NCI-H82 treated with DMSO at 0.1 percent for 48 hours (cell line): ENCODE data around the gene GPR150.
"Not testable (repeated sequence)": the region's sequence is repeated elsewhere in the genome, so short reads cannot be mapped to it uniquely, and the experiment has no call there.

Source experiments
- DNase-seq: peaks from one replicate; lab custom pipeline; 2025; ENCODE audit not compliant: unreplicated experiment; lab: John Stamatoyannopoulos, UW

Gene GPR150

GRCh38 chr5:95623706-95624105 is 3.8 kb downstream of the GPR150 start:
- DNase-seq, result no peak

DNA sequence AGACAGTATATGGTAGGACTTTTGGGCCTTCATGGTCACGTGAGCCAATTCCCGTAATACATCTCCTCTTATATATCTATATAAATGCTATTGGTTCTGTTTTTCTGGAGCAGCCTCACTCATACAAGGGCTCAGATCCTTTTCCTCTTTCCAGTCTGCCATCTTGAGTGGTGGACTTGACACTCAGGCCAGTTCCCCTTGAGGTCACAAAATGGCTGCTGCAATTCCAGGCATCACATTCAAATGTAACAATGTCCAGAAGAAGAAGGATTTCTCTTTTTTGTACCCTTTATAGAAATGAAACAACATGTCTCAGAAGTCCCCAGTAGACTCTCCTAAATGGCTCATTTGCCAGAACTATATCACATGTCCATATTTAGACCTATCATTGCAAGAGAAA is 4.5 kb downstream of the GPR150 start:
- DNase-seq, result no peak

DNA sequence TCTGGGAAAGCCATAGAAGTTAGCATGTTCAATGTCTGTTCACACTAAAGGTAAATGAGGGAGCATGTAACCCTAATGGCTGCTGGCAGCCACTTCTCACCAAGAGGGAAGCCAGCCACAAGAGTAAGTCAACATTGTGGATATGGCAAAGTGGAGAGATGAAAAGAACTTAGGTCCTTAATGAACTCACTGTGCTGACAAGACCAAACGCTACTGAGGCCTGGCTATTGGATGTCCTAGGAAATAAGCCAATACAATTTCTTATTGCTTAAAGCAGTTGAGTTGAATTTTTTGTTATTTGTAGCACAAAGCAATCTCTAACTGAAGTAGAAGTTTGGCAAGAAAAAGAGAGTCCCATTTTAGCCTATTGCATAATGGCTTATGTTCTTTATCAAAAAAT is 6.8 kb downstream of the GPR150 start:
- DNase-seq, result no peak

DNA sequence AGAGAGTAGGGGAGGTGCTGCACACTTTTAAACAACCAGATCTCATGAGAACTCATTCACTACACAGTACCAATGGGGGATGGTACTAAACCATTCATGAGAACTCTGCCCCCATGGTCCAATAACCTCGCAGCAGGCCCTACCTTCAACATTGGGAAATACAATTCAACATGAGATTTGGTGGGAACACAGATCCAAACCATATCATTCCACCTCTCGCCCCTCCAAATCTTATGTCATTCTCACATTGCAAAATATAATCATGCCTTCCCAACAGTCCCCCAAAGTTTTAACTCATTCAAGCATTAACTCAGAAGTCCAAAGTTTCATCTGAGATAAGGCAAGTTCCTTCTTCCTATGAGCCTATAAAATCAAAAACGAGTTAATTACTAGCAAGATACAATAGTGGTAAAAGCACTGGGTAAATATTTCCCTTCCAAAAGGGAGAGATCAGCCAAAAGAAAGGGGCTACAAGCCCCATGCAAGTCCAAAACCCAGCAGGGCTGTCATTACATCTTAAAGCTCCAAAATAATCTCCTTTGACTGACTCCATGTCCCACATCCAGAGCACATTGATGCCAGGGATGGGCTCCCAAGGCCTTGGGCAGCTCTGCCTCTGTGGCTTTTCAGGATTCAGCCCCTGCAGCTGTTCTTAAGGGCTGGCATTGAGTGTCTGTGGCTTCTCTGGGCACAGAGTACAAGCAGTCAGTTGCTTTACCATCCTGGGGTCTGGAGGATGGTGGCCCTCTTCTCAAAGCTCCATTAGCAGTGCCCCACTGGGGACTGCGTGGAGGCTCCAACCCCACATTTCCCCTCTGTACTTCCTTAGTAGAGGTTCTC is 8.3 kb downstream of the GPR150 start:
- no peak for DNase-seq

DNA sequence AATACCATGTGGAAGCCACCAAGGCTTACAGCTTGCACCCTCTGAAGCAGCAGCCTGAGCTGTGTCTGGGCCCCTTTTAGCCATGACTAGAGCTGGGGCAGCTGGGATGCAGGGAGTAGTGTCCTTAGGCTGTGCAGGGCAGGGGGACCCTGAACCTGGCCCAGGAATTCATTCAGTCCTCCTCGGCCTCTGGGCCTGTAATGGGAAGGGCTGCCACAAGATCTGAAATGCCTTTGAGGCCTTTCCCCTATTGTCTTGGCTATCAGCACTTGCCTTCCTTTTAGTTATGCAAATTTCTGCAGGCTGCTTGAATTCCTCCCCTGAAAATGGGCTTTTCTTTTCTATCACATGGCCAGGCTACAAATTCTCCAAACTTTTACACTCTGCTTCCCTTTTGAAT is 9.0 kb downstream of the GPR150 start:
- no peak for DNase-seq

GRCh38 chr5:95630394-95630917 is 10.6 kb downstream of the GPR150 start:
- DNase-seq, result no peak

DNA sequence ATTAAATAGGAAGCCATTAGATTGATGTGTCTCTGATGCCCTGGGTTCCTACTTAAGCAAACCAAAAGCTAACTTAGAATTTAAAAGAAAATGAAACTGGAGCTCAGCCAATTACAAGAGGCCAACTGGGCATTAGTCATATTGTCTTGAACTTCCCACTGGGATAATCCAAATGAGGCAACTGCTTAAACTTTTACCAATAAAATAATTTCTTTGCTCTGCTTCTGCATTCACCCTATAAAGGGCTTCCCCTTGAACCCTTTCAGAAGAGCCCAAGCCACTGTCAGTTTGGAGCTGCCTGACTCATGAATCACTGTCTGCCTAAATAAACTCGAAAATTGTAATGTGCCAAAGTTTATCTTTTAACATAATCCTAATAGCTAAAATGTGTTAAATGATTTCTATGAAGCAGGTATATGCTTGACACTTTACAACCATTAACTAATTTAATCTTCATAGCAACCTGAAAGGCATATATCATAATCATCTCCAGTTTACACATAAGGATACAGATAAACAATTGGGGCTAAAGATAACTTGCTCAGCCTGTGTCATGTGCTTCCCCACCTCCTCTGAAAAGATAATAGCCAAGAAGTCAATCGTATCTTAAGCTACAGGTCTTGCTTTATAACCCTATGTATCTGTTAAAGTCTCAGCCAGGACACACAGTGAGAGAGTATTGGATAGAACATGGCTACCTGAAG is 11.5 kb downstream of the GPR150 start:
- no peak for DNase-seq

- DNase-seq, result no peak
Observed at GRCh38 chr5:95631991-95632675, 12.2 kb downstream of the GPR150 start.

- not testable (repeated sequence) for DNase-seq
Observed at GRCh38 chr5:95632942-95633341, 13.1 kb downstream of the GPR150 start.

- DNase-seq, result no peak
Observed at GRCh38 chr5:95633671-95634070, 13.8 kb downstream of the GPR150 start.

DNA sequence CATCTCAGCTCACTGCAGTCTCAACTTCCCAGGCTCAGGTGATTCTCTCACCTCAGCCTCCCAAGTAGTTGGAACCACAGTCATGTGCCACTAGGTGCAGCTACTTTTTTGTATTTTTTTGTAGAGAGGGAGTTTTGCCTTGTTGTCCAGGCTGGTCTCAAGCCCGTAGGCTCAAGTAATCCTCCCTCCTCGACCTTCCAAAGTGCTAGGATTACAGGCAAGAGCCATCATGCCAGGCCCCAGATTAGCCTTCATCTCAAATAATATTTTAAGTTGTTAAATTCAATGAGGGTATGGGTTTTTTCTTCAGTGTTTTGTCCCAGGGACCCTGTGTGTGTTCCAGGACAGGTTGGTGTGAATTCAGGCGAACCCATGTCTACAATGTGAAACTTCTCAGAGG is 14.2 kb downstream of the GPR150 start:
- no peak for DNase-seq

- DNase-seq, result no peak
Observed at GRCh38 chr5:95638632-95639031, 18.7 kb downstream of the GPR150 start.

DNA sequence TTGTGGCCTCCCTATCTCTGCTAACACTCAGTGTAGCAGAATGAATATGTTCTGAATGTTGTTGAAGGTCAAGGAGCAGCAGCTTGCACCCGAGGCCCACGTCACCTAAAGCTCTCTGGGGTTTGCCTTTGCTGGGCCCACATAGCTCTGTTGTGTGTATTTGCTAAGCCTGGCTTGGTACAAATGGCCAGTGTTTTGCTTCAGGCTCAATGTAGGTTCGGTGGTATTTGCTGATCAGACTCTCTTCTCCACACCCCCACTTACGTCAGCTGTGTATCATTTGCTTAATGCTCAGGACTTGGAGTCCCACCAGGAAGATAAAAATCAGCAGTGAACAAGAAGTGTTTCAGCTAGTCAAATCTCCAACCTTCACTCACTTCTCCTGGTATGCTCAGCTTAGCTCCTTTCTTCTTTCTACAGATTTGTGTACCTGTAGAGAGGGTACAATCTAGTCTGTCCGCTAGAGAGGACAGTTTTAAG is 21.9 kb downstream of the GPR150 start:
- DNase-seq, result no peak

DNA sequence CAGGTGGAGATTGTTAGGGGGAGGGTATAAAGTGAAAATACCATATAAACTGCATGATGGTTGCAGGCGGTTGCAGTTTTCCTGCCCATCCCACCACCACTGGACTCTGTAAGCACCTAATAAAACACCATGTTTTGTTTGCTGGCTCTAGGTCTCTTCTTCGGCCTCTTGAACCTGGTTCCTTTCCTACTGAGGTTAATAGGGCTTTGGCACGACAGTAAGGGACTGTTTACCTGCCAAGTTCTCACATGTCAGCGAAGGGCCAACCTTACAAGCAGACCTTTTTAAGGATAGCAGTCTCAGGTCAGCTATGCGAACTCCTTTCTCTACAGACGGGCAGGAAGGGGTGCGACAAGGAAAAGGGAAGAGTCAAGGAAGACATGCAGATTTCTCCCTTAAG is 23.3 kb downstream of the GPR150 start:
- no peak for DNase-seq

- no peak for DNase-seq
Observed at GRCh38 chr5:95644351-95645042, 24.6 kb downstream of the GPR150 start.

- DNase-seq, result not testable (repeated sequence)
Observed at GRCh38 chr5:95646226-95646568, 26.3 kb downstream of the GPR150 start.

- DNase-seq, result no peak
Observed at GRCh38 chr5:95646569-95647431, 26.9 kb downstream of the GPR150 start, which contains the start of gene RFESD. RFESD (plus strand) TSS chr5:95646777; CDS start chr5:95652272, 5,495 bp downstream.

DNA sequence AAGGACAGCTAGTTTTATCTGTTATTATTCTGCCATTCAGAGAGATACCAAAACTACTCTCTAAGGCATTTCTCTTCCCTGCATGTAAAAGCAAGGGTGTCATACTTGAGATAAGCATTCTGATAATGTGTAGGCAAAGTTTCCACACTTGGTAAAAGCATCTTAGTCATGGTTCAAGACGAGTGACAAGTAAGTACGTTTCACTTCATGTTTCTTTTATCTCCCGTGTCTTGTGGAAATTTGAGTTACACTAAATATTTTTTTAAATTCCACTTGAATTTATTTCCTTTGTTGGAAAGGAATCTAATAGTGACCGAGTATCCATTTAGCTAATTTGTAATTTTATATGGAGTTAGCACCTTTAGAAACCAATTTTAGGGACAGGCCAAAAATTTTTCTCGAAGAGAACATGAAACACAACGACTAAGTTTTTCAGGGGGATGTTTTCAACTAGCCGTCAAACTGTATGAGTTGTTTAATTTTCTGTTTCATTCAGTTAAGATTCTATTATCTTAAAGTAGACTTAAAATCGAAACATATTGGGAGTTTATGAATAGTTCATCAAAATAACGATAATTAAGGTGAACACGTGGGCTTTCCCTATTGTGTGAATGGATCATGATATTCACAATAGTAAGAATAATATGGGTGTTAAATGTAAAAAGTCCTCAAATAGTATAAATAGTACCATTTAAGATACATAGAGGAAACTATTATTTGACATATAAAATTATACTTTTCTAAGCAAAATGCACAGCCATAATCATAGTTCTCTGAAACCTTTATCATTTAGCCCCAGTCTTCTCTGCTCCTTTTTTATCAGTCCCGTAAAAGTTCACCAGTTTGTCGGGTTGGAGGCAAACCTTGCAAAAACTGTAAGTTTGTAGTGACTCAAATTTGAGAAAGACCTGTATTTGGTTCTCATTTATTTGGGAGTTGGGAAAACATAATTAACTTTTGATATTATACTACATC is 28.3 kb downstream of the GPR150 start:
- DNase-seq, result no peak

- DNase-seq, result no peak
Observed at GRCh38 chr5:95649274-95649673, 29.4 kb downstream of the GPR150 start.
